Activated CD4-positive, alpha-beta T cell treated with anti-CD3 and anti-CD28 coated beads, Interleukin-2, amount 50 U/mL, for 4 hours (primary cell): Measurements from ENCODE around the gene HUWE1.
"Not testable (repeated sequence)": the region's sequence is repeated elsewhere in the genome, so short reads cannot be mapped to it uniquely, and the experiment has no call there.

Experiments
- DNase-seq, 2 experiments: peaks; one replicate each; pipeline ENCODE4 v3.0.0-alpha.2; 2020

HUWE1 gene

GRCh38 chrX:53606456-53606855 is 80.1 kb downstream of the HUWE1 start:
- no peak for DNase-seq

- no peak for DNase-seq
Measured at GRCh38 chrX:53605004-53605403, 81.5 kb downstream of the HUWE1 start.

GRCh38 chrX:53599781-53600396 is 86.6 kb downstream of the HUWE1 start:
- no peak for DNase-seq

- DNase-seq = no peak
Measured at GRCh38 chrX:53598169-53598568, 88.3 kb downstream of the HUWE1 start.

GRCh38 chrX:53595266-53595810 is 91.2 kb downstream of the HUWE1 start:
- DNase-seq = no peak

GRCh38 chrX:53594354-53594753 is 92.2 kb downstream of the HUWE1 start:
- DNase-seq = no peak

- no peak for DNase-seq
Measured at GRCh38 chrX:53587795-53588420, 98.6 kb downstream of the HUWE1 start.

GRCh38 chrX:53584891-53585290 is 101.6 kb downstream of the HUWE1 start:
- DNase-seq = no peak

- no peak for DNase-seq
Measured at GRCh38 chrX:53583571-53583970, 102.9 kb downstream of the HUWE1 start.

- DNase-seq = no peak
Measured at GRCh38 chrX:53580742-53581504, 105.6 kb downstream of the HUWE1 start.

- DNase-seq = no peak
Measured at GRCh38 chrX:53571494-53571893, 115.0 kb downstream of the HUWE1 start.

- DNase-seq = no peak
Measured at GRCh38 chrX:53563324-53563723, 123.2 kb downstream of the HUWE1 start.

- no peak for DNase-seq
Measured at GRCh38 chrX:53561912-53562311, 124.6 kb downstream of the HUWE1 start.

GRCh38 chrX:53558646-53559045 is 127.9 kb downstream of the HUWE1 start:
- no peak for DNase-seq

- no peak for DNase-seq
Measured at GRCh38 chrX:53556868-53557267, 129.7 kb downstream of the HUWE1 start.

- no peak for DNase-seq
Measured at GRCh38 chrX:53550756-53551463, 135.6 kb downstream of the HUWE1 start.

- DNase-seq = no peak
Measured at GRCh38 chrX:53547668-53548067, 138.9 kb downstream of the HUWE1 start.

- DNase-seq = no peak
Measured at GRCh38 chrX:53544936-53545335, 141.6 kb downstream of the HUWE1 start.

GRCh38 chrX:53538781-53539180 is 147.7 kb downstream of the HUWE1 start:
- DNase-seq = no peak

GRCh38 chrX:53531255-53531966 is 155.1 kb downstream of the HUWE1 start:
- DNase-seq = not testable (repeated sequence)

GRCh38 chrX:53526999-53527398 is 159.5 kb downstream of the HUWE1 start:
- no peak for DNase-seq

GRCh38 chrX:53511322-53511721 is 175.2 kb downstream of the HUWE1 start:
- DNase-seq = no peak

GRCh38 chrX:53504035-53504434 is 182.5 kb downstream of the HUWE1 start:
- not testable (repeated sequence) for DNase-seq
